Left ventricle myocardium superior (tissue), 1 donor: ENCODE data around the gene GOSR2. TPM values are rescaled to one million over a fixed set of nuclear protein-coding genes. Genes with fewer than 3 reads are reported as not detected.
A peak's percentile ranks its signal among the peaks of the same experiment; 100 is the strongest.

ENCODE experiments used
- ATAC-seq: fragments of 200-7000 bp; cut with Tn5 transposase; one replicate; pipeline ENCODE4 v1.9.1; 2020; ENCODE audit warnings: mild to moderate bottlenecking, moderate library complexity
- DNase-seq: peaks from one replicate; pipeline ENCODE4 v3.0.0-alpha.2; 2020
- intact Hi-C: fragments of 100-400 bp; cut with micrococcal nuclease; formaldehyde crosslinking; loops from one replicate; pipeline ENCODE4 v1.11.0; 2022
- long read RNA-seq: library from polyadenylated mRNA; unstranded; transcript quantifications from one replicate; pipeline ENCODE4 v2.0.0, GENCODE V29; 2021
- total RNA-seq: library from RNA; stranded (reverse); fragmentation: NEBNext Ultra II Directional; extraction: Animal tissue kit (Norgen Biotek cat#: 25700); gene quantifications from one replicate; pipeline ENCODE4 v1.2.1, GENCODE V29; 2021
- donor health status: DM: no; HTN: yes; CAD: no; lungs with severe emphysema.

GOSR2 gene
- total RNA-seq = 35.2 TPM
- long read RNA-seq, transcript GOSR2-232 (6 exons, 3,964 nt) = major isoform, 27 of 48 reads
- long read RNA-seq, transcript GOSR2-239 (5 exons, 3,871 nt) = minor isoform, 6 of 48 reads
- long read RNA-seq, partial matches to known transcripts = 2 of 48 reads
- long read RNA-seq, other reads (novel, unspliced or antisense) = 3 of 48 reads

- DNase-seq (peak; percentile 94), ATAC-seq (peak; percentile 99)
- intact Hi-C loops = loop anchor here (10.0 kb wide), 1 partner anchor 78 kb away; no protein-coding TSS in a partner anchor
Observed at GRCh38 chr17:46922804-46923635, at the start of gene GOSR2. Gene GOSR2 (plus strand): TSS chr17:46923160. CDS start chr17:46923193, 33 bp downstream.

GRCh38 chr17:46873941-46874645, 48.9 kb upstream of the GOSR2 start:
- ATAC-seq (no peak), DNase-seq (no peak)
- intact Hi-C loops = no loop called here

- ATAC-seq (no peak), DNase-seq (no peak)
- intact Hi-C loops = no loop called here
Observed at GRCh38 chr17:46874906-46875305, 48.1 kb upstream of the GOSR2 start.

- intact Hi-C loops = no loop called here
- ATAC-seq (no peak), DNase-seq (no peak)
Observed at GRCh38 chr17:46875849-46876352, 47.1 kb upstream of the GOSR2 start.

- ATAC-seq (peak; percentile 19), DNase-seq (no peak)
- intact Hi-C loops = no loop called here
Observed at GRCh38 chr17:46876353-46876887, 46.5 kb upstream of the GOSR2 start.

GRCh38 chr17:46876926-46877325, 46.0 kb upstream of the GOSR2 start:
- ATAC-seq (no peak), DNase-seq (no peak)
- intact Hi-C loops = no loop called here

- DNase-seq (peak; percentile 44), ATAC-seq (peak; percentile 47)
- intact Hi-C loops = no loop called here
Observed at GRCh38 chr17:46877466-46877865, 45.5 kb upstream of the GOSR2 start.

GRCh38 chr17:46878055-46878454, 44.9 kb upstream of the GOSR2 start:
- DNase-seq = peak; percentile 64
- intact Hi-C loops = no loop called here
- ATAC-seq = peak; percentile 81

- ATAC-seq = no peak
- intact Hi-C loops = no loop called here
Observed at GRCh38 chr17:46879101-46879500, 43.9 kb upstream of the GOSR2 start.

GRCh38 chr17:46881015-46881414, 41.9 kb upstream of the GOSR2 start:
- DNase-seq (no peak), ATAC-seq (no peak)
- intact Hi-C loops = no loop called here

More at GRCh38 chr17:46879101-46879500, 43.9 kb upstream of the GOSR2 start:
- no peak for DNase-seq

GRCh38 chr17:46882666-46883065, 40.3 kb upstream of the GOSR2 start:
- intact Hi-C loops = no loop called here
- DNase-seq (no peak), ATAC-seq (no peak)

GRCh38 chr17:46883871-46884520, 39.0 kb upstream of the GOSR2 start:
- DNase-seq (no peak), ATAC-seq (no peak)
- intact Hi-C loops = no loop called here

- ATAC-seq (no peak), DNase-seq (no peak)
- intact Hi-C loops = no loop called here
Observed at GRCh38 chr17:46884552-46884951, 38.4 kb upstream of the GOSR2 start.

- intact Hi-C loops = no loop called here
- ATAC-seq (peak; percentile 27), DNase-seq (no peak)
Observed at GRCh38 chr17:46885415-46886309, 37.3 kb upstream of the GOSR2 start.

GRCh38 chr17:46886310-46886663, 36.7 kb upstream of the GOSR2 start:
- ATAC-seq = no peak
- intact Hi-C loops = no loop called here
- no peak for DNase-seq

GRCh38 chr17:46887717-46888116, 35.2 kb upstream of the GOSR2 start:
- no peak for ATAC-seq
- DNase-seq = no peak
- intact Hi-C loops = no loop called here

GRCh38 chr17:46888727-46889126, 34.2 kb upstream of the GOSR2 start:
- intact Hi-C loops = no loop called here
- ATAC-seq (no peak), DNase-seq (no peak)

GRCh38 chr17:46889519-46889918, 33.4 kb upstream of the GOSR2 start:
- intact Hi-C loops = no loop called here
- ATAC-seq (no peak), DNase-seq (no peak)
